T-helper 2 cell treated with Interferon-gamma antibody and Interleukin-4, amounts not matched to agents 100 ng/mL and 5 ng/mL, for 36 hours (primary cell): Measurements from ENCODE around the gene FIS1. TPM values are rescaled to one million over a fixed set of nuclear protein-coding genes. Genes with fewer than 3 reads are reported as not detected.
"Not testable (repeated sequence)": the region's sequence is repeated elsewhere in the genome, so short reads cannot be mapped to it uniquely, and the experiment has no call there.

Source experiments
- intact Hi-C: fragments of 100-400 bp; cut with micrococcal nuclease; formaldehyde crosslinking; loops from one replicate; pipeline ENCODE4 v1.15.1; 2023
- total RNA-seq: library from RNA; stranded (reverse); gene quantifications from 2 replicates; pipeline ENCODE4 v1.2.3, GENCODE V29; 2022

The FIS1 gene
- total RNA-seq, 1 donor from 2014 or later, result 112 TPM

GRCh38 chr7:101206665-101207042 is 38.2 kb downstream of the FIS1 start:
- intact Hi-C loops, result no loop called here

- intact Hi-C loops, result no loop called here
These were observed 38.8 kb downstream of the FIS1 start for GRCh38 chr7:101205901-101206664.

GRCh38 chr7:101203740-101204738 is 40.8 kb downstream of the FIS1 start:
- intact Hi-C loops, result not testable (repeated sequence)

GRCh38 chr7:101202603-101202918 is 42.3 kb downstream of the FIS1 start:
- intact Hi-C loops, result no loop called here

GRCh38 chr7:101201695-101202602 is 42.9 kb downstream of the FIS1 start:
- intact Hi-C loops, result no loop called here

- intact Hi-C loops, result no loop called here
These were observed 43.9 kb downstream of the FIS1 start, which contains the start of gene MOGAT3 for GRCh38 chr7:101200862-101201599. MOGAT3 (minus strand) TSS chr7:101201036; CDS start chr7:101200854, 182 bp downstream.

- intact Hi-C loops, result no loop called here
These were observed 44.4 kb downstream of the FIS1 start for GRCh38 chr7:101200504-101200861.

- intact Hi-C loops, result not testable (repeated sequence)
These were observed 45.4 kb downstream of the FIS1 start for GRCh38 chr7:101199522-101199921.

GRCh38 chr7:101198476-101198875 is 46.4 kb downstream of the FIS1 start:
- intact Hi-C loops, result no loop called here

GRCh38 chr7:101197991-101198390 is 46.9 kb downstream of the FIS1 start:
- intact Hi-C loops, result no loop called here

GRCh38 chr7:101195884-101196283 is 49.0 kb downstream of the FIS1 start:
- intact Hi-C loops, result no loop called here

Other genes with a start within 250 kb of the FIS1 start
- not detected in 2 replicates for gene MUC17, start 225.0 kb downstream of the FIS1 start, total RNA-seq
- gene TRIM56, start 159.6 kb downstream of the FIS1 start, total RNA-seq, result 60.0 and 61.6 TPM in 2 replicates
- 0.14 and 0.27 TPM in 2 replicates for gene SERPINE1, start 118.0 kb downstream of the FIS1 start, total RNA-seq
- gene AP1S1, start 90.6 kb downstream of the FIS1 start, total RNA-seq, result 37.3 and 41.7 TPM in 2 replicates
- 0.23 and 0.34 TPM in 2 replicates for gene VGF, start 79.5 kb downstream of the FIS1 start, total RNA-seq
- gene NAT16, start 64.8 kb downstream of the FIS1 start, total RNA-seq, result not detected in 2 replicates
- not detected in 2 replicates for gene MOGAT3, start 44.0 kb downstream of the FIS1 start, total RNA-seq
- 72.4 and 78.6 TPM in 2 replicates for gene PLOD3, start 27.5 kb downstream of the FIS1 start, total RNA-seq
- 60.3 and 66.8 TPM in 2 replicates for gene ZNHIT1, start 26.9 kb downstream of the FIS1 start, total RNA-seq
- gene CLDN15, start 7.3 kb downstream of the FIS1 start, total RNA-seq, result 21.8 and 23.1 TPM in 2 replicates
- 7.1 and 7.6 TPM in 2 replicates for gene IFT22, start 76.7 kb upstream of the FIS1 start, total RNA-seq
- gene COL26A1, start 117.8 kb upstream of the FIS1 start, total RNA-seq, result not detected in 2 replicates